Naive B cell (primary cell): ENCODE data around the gene OMP. TPM values are rescaled to one million over a fixed set of nuclear protein-coding genes. Genes with fewer than 3 reads are reported as not detected.
A peak's percentile ranks its signal among the peaks of the same experiment; 100 is the strongest.
"Not testable (repeated sequence)": the region's sequence is repeated elsewhere in the genome, so short reads cannot be mapped to it uniquely, and the experiment has no call there.

ENCODE experiments used
- ATAC-seq, 2 donors: fragments of 150-1000 bp; cut with Tn5 transposase; 2 replicates each; pipeline ENCODE4 v1.10.0; 2021; ENCODE audit warnings: low read depth in 2 of 2, mild to moderate bottlenecking in 2 of 2, moderate library complexity in 2 of 2
- DNase-seq: peaks from one replicate; pipeline ENCODE4 v3.0.0; 2022
- H3K27ac Mint-ChIP-seq, 6 donors: one replicate each; pipeline ENCODE4 v1.8.0; 2020 to 2022; ENCODE audit warnings: mild to moderate bottlenecking in 6 of 6, mixed read lengths in 6 of 6, moderate library complexity in 5 of 6, inconsistent platforms in 2 of 6
- H3K27me3 Mint-ChIP-seq, 3 donors: one replicate each; pipeline ENCODE4 v1.8.0; 2021 to 2022; ENCODE audit warnings: mixed read lengths in 3 of 3, mild to moderate bottlenecking in 1 of 3
- H3K36me3 Mint-ChIP-seq, 2 donors: one replicate each; pipeline ENCODE4 v1.8.0; 2020 to 2022; ENCODE audit warnings: mixed read lengths in 2 of 2, inconsistent platforms in 1 of 2, mild to moderate bottlenecking in 1 of 2
- H3K4me1 Mint-ChIP-seq, 3 donors: one replicate each; pipeline ENCODE4 v1.8.0; 2020 to 2022; ENCODE audit warnings: mixed read lengths in 3 of 3, inconsistent platforms in 1 of 3, mild to moderate bottlenecking in 1 of 3, moderate library complexity in 1 of 3
- H3K4me3 Mint-ChIP-seq, 8 donors: one replicate each; pipeline ENCODE4 v1.8.0; 2020 to 2022; ENCODE audit warnings: mild to moderate bottlenecking in 8 of 8, mixed read lengths in 8 of 8, moderate library complexity in 8 of 8, inconsistent platforms in 2 of 8
- H3K9me3 Mint-ChIP-seq, 7 donors: one replicate each; pipeline ENCODE4 v1.8.0; 2020 to 2022; ENCODE audit warnings: mixed read lengths in 7 of 7, mild to moderate bottlenecking in 5 of 7, inconsistent platforms in 2 of 7, moderate library complexity in 1 of 7
- polyA plus RNA-seq, 6 donors: library from polyadenylated mRNA; unstranded; fragments of 300-500 nt; fragmentation: Illumina TruSeq; gene quantifications; one replicate each; pipeline ENCODE4 v1.2.3, GENCODE V29; 2021; ENCODE audit warnings: low read depth in 6 of 6

OMP gene
- polyA plus RNA-seq, 6 donors from 2014 or later = not detected

DNA sequence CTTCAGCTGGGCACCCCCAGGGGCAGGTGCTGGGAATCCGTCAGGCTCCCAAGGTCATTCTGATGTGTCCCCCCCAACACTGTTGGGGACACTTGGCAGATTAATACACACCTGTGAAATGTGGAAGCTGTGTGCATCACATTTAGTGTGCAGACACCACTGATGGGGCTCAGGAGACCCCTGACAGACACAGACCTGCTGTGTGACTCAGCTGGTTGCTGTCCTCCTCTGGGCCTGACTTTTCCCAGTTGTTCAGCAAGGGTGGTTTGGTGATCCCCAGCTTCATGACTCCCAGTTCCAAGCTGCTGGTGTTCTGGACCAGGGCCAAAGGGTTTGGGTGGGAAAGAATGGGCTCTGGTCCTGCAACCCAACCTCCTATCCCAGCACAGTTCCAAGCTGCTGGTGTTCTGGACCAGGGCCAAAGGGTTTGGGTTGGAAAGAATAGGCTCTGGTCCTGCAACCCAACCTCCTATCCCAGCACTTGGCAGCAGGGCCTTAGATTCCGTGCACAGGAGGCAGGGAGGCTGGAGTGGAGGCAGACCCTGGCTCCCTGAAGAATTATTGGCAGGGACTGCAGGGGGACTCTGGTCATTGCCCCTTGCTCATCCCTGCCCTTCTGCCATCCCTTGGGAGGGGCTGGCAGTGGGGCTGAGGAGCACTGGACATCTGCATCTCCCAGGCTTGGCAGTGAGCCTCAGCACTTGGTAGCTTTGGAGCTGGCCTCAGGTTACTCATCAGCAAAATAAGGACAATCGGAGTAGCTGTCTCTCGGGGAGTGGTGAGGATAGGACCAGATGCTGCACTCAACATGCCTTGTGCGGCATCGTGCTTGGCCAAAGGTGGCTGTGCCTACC is 8.4 kb upstream of the OMP start:
- DNase-seq (no peak), ATAC-seq (no peak)
- Mint-ChIP-seq H3K9me3 (no peaks in the 10 kb centered on the region), H3K4me1 (peaks cover 1 to 5% (median 5%) of the 10 kb centered on the region in 3 donors), H3K4me3 (no peak overlapping the region), H3K36me3 (no peaks in the 10 kb centered on the region), H3K27me3 (peaks cover 4 to 7% (median 6%) of the 10 kb centered on the region in 3 donors), H3K27ac (peak overlapping the region in 1 of 6 donors; percentile 94)

DNA sequence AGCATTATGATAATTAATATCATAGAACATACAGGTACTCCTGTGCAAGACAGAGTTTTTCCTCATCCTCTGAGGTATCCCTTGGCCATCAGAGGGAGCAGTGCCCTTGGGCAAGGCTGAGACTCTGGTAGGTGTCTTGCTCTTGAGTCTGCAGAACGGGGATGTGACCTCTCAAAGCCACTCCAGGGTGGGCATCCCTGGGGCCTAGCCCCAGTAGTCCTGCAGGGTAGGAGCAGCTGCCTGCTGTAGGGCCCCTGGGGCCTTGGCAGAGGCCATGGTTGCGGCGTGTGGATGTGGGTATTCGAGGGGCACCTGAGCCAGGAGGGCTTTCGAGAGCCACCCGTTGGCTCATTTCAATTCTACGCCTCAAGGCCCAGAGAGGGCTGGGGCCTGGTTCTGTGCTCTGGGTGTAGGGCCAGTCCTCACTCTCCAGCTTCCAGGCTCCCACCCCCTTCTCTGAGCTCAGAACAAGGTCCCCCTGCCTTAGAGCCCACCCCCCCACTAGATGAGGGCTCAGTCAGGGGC is 7.7 kb upstream of the OMP start:
- Mint-ChIP-seq H3K27ac (no peak overlapping the region), H3K27me3 (peaks cover 4 to 7% (median 6%) of the 10 kb centered on the region in 3 donors)
- no peak for DNase-seq

DNA sequence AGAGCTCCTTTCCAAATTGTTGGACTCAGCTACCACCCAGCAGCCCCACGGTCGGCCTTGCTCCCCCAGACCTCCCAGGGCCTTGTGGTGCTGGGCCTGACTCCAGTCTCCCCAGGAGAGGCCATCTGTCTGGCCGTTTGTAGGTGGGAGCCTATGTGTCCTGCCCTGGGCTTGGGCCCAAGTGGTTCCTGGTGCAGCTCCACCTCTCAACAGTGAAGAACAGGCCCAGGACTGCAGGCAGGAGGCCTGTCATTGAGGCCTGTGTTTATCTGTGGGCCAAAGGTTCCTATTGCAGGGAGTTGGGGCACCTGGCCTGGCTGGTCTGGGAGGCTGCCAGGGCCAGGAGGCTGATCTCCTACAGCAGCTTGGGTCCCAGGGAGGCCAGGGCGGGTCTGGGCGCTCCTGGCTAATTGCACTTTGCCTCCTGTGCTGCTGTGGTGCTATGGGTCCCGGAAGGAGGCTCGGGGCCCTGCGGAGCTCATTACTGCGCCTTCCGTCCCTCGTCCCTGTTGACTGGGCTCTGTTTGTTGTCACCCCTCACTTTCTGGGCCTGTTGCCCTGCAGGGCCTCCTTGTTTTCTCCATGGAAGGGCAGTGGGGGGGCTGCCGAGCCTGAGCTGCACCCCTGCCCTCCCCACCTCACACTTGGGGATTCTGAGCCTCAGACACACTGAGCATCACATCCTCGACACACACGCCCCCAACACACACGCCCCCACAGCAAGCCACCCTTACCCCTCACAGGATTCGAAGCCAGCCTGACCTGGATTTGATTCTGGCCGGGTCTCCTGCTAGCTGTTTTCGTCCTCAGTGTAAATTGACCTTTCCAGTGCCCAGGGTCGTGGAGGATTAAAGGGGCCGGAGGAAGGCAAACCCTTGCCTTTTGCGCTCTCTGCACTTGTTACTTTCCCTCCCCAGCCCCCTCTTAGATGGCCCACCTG is 6.8 kb upstream of the OMP start:
- H3K36me3 Mint-ChIP-seq = no peaks in the 10 kb centered on the region
- H3K9me3 Mint-ChIP-seq = peaks cover 0 to 4% (median 0%) of the 10 kb centered on the region in 7 donors
- no peak for ATAC-seq
- H3K4me3 Mint-ChIP-seq = no peak overlapping the region
- peaks cover 1 to 5% (median 5%) of the 10 kb centered on the region in 3 donors for H3K4me1 Mint-ChIP-seq
- no peak for DNase-seq
- no peak overlapping the region for H3K27ac Mint-ChIP-seq
- H3K27me3 Mint-ChIP-seq = peaks cover 4 to 6% (median 6%) of the 10 kb centered on the region in 3 donors

More for the DNA sequence above, 7.7 kb upstream of the OMP start:
- Mint-ChIP-seq H3K4me1 (peaks cover 1 to 5% (median 5%) of the 10 kb centered on the region in 3 donors), H3K36me3 (no peaks in the 10 kb centered on the region), H3K4me3 (no peak overlapping the region), H3K9me3 (no peaks in the 10 kb centered on the region)
- ATAC-seq = no peak

DNA sequence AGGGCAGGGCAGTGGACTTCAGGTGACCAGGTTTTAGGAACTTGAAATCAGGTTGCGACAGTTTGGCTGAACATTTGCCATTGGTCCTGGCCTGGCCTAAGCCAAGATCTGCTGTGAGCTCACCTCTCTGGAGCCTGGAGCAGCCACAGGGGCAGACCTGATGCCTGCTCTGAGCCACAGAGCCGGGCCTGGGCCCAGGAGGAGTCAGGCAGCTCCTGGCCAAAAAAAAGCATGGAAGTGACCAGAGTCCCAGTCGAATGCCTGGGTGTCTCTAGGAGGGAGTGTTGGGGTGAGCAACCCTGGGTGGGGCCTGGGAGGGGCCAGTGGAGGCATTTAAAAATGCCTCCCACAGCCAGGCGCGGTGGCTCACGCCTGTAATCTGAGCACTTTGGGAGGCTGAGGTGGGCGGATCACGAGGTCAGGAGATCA is 6.0 kb upstream of the OMP start:
- no peak overlapping the region for H3K27ac Mint-ChIP-seq
- H3K4me3 Mint-ChIP-seq = no peak overlapping the region
- H3K36me3 Mint-ChIP-seq = no peaks in the 10 kb centered on the region
- ATAC-seq (no peak), DNase-seq (no peak)
- no peaks in the 10 kb centered on the region for H3K27me3 Mint-ChIP-seq
- no peaks in the 10 kb centered on the region for H3K4me1 Mint-ChIP-seq
- H3K9me3 Mint-ChIP-seq = peaks cover 0 to 6% (median 0%) of the 10 kb centered on the region in 7 donors

DNA sequence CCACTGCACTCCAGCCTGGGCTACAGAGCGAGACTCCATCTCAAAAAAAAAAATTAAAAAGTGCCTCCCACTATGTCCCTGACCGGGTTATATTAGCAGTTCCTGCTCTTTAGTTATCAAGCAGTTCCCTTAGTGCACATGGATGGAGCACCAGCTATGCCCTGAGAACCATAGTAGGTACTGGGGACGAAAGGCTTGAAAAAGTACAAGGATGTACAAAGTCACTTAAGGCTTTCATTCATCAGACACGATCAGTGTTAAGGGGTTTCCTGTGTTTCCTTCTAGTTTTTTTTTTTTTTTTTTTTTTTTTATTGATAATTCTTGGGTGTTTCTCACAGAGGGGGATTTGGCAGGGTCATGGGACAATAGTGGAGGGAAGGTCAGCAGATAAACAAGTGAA is 5.5 kb upstream of the OMP start:
- not testable (repeated sequence) for DNase-seq, H3K27me3 Mint-ChIP-seq, H3K4me1 Mint-ChIP-seq, H3K4me3 Mint-ChIP-seq, H3K36me3 Mint-ChIP-seq, ATAC-seq, H3K9me3 Mint-ChIP-seq, H3K27ac Mint-ChIP-seq

DNA sequence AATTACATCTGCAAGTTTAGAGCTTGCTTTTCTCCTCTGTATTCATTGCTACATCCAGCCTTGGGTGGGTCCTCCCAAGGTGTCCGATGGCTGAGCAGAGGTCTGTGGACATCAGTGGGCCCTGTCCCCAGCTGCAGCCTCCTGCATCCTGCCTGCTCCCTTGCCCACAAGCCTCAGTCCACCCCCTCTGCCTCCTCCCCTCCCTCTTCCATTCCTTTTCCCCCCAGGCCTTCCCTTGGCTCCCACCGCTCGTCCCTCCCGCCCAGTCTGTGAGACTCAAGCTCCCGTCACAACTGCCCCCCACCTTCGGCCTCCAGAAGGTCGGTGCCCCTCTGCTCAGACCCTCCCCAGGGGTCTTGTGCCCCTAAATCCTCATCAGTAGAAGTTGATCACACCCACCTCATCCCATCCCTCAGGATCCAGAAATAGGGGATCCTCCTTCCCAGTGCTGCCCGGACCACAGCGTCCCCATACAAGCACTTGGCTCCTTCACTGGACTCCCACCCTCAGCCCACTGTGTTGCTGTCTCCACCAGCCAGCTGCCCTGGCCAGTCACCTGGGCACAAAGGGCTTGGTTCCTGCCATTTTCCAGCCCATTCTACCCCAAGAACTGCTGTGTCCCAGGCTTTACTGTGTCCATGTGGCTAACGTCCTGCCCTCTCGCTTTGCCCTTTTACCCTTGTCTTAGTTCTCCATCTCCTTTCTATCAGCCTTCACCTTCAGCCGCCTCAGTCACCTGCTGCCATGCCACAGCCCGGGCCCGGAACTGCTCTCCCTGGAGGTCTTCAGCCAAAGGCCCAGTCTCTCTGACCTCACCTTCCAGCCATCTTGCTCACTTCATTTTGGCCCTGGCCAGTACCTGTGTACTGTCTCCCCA is 2.2 kb upstream of the OMP start:
- Mint-ChIP-seq H3K36me3 (no peaks in the 10 kb centered on the region), H3K4me1 (no peaks in the 10 kb centered on the region), H3K27ac (peak overlapping the region in 1 of 6 donors; percentile 61), H3K9me3 (peaks cover 0 to 6% (median 0%) of the 10 kb centered on the region in 7 donors), H3K4me3 (no peak overlapping the region), H3K27me3 (no peaks in the 10 kb centered on the region)
- DNase-seq (no peak), ATAC-seq (no peak)

DNA sequence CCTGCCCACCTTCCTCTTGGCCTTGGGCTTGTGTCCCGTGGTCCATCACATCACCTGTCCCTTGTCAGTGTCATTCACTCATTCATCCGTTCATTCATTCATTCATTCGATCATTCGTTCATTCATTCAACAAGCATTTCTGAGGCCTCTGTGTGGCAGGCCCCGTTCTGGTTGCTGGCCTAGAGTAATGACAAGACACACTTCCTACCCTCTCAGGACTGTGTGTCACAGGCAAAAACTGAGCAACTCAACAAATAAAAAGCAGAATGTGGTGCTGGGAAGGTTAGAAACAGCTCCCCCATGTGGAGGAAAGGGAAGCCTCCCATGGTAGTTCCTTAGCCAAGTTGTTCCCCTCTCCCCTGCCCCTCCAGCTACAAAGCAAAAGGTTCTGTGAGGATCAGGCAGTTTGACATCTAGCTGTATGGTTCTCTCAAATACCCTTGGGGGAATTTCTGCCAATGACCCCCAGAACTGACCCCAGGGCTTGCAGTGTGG is 1.6 kb upstream of the OMP start:
- Mint-ChIP-seq H3K27ac (no peak overlapping the region), H3K9me3 (peaks cover 0 to 6% (median 0%) of the 10 kb centered on the region in 7 donors), H3K27me3 (no peaks in the 10 kb centered on the region), H3K4me3 (no peak overlapping the region), H3K36me3 (no peaks in the 10 kb centered on the region), H3K4me1 (no peaks in the 10 kb centered on the region)
- DNase-seq (no peak), ATAC-seq (no peak)

DNA sequence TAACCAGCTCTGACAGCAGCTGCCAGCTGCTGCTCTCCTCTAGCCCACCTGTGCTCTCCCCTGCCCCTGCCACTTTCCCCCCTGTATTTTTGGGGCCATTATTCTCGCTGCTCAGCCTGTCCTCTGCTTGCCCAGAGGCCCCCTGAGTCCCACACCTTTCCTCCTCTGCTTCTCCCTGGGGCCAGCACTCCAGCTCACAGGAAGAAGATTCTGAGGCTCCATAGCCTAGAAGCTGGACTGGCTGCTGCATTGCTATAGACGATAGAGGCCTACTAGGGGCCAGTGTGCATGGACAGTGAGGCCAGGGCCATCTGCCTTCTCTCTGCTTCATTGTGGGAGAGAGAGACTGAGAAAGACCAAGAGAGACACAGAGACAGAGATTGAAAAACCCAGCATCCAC is 679 bp downstream of the OMP start:
- Mint-ChIP-seq H3K4me1 (no peaks in the 10 kb centered on the region), H3K36me3 (no peaks in the 10 kb centered on the region), H3K27me3 (no peaks in the 10 kb centered on the region), H3K27ac (peak overlapping the region in 3 of 6 donors; percentile 54 to 68 (median 61)), H3K4me3 (no peak overlapping the region), H3K9me3 (peaks cover 0 to 6% (median 0%) of the 10 kb centered on the region in 7 donors)
- no peak for DNase-seq
- ATAC-seq = no peak

DNA sequence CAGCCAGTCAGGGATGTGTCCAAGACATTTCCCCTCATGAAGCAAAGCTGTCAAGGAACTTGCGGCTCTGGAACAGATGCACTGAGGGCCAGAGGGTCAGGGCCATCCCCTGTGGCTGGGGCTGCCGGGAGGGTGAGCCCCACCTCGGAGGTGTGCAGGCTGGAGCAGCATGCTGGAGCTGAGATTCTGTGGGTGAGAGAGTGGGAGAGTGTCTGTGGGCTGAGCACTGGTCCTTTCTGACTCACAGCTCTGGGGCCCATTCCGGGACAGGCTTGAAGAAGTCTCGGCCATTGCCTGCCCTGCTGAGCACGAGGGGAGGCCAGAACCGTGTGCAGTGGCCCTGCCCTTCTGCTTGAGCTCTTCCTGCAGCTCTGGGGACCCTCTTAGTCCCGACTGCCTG is 2.1 kb downstream of the OMP start:
- Mint-ChIP-seq H3K4me1 (peaks cover 0 to 4% (median 0%) of the 10 kb centered on the region in 3 donors), H3K4me3 (no peak overlapping the region), H3K9me3 (peaks cover 0 to 6% (median 0%) of the 10 kb centered on the region in 7 donors), H3K27ac (no peak overlapping the region), H3K36me3 (no peaks in the 10 kb centered on the region), H3K27me3 (no peaks in the 10 kb centered on the region)
- DNase-seq (no peak), ATAC-seq (no peak)

DNA sequence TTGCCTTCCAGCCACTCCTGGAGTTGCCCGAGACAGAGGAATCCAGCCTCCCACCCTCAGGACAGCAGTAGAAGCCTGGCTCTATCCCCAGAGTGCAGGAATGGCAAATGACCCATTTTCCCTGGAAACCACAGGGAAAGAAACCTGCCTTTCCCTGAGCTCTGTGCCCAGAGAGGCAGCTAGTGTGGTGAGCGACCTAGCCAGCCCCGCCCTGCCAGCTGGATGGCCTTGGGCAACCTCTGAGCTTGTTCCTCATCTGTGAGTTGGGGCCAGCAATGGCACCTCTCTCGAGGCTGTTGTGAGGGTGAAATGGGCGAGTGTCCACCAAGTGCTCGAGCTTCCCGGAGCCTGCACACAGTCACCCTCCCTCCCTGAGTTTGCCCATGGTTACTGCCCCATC is 3.7 kb downstream of the OMP start:
- Mint-ChIP-seq H3K27ac (no peak overlapping the region), H3K4me3 (no peak overlapping the region), H3K36me3 (no peaks in the 10 kb centered on the region), H3K4me1 (peaks cover 0 to 5% (median 0%) of the 10 kb centered on the region in 3 donors), H3K9me3 (no peaks in the 10 kb centered on the region), H3K27me3 (no peaks in the 10 kb centered on the region)
- no peak for ATAC-seq
- no peak for DNase-seq

DNA sequence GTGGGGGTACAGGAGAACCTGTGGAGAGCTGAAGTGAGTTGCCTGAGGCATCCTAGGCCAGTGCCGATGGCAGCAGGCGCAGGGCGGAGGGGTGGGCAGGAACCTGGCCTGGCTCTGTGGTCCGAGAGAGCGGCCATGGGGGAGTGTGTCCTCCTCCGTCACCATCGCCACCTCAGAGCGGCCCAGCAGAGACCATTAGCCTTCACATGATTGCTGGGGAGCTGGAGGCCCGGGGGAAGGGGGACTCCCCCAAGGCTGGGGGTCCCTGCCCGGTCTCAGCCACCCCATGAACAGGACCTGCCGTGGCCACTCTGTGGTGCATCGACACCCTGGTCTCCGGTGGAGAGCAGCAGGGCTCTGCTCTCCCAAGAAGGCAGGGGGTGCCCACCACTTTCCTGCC is 4.1 kb downstream of the OMP start:
- Mint-ChIP-seq H3K27me3 (no peaks in the 10 kb centered on the region), H3K4me3 (no peak overlapping the region), H3K27ac (no peak overlapping the region), H3K4me1 (peaks cover 0 to 5% (median 0%) of the 10 kb centered on the region in 3 donors), H3K36me3 (no peaks in the 10 kb centered on the region), H3K9me3 (no peaks in the 10 kb centered on the region)
- ATAC-seq (no peak), DNase-seq (no peak)

DNA sequence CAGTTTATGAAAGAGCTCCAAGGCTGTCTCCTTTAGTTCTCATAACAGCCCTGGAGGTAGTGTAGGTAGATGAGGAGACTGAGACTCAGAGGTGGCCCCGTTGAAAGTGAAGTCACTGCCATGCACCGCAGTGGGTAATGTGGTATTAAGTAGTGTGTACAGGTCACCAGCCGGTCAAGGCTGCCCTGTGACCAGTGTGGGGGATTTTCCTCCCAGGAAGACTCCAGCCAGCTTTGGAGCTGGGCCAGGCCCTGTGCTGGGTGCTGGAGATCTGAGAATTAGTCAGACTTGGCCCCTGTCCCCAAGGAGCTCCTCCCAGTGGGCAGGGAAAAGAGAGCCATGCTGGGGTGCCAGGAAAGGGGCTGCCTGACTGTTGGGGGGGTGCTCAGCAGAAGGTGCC is 5.3 kb downstream of the OMP start:
- H3K9me3 Mint-ChIP-seq = no peaks in the 10 kb centered on the region
- H3K27ac Mint-ChIP-seq = peak overlapping the region in 3 of 6 donors; percentile 7 to 94 (median 62)
- no peak overlapping the region for H3K4me3 Mint-ChIP-seq
- no peaks in the 10 kb centered on the region for H3K27me3 Mint-ChIP-seq
- no peaks in the 10 kb centered on the region for H3K36me3 Mint-ChIP-seq
- no peak for DNase-seq
- H3K4me1 Mint-ChIP-seq = peaks cover 0 to 5% (median 0%) of the 10 kb centered on the region in 3 donors
- no peak for ATAC-seq
